ENCODE measurements around the gene LMX1A.

GRCh38 chr1:165375623-165376022, 19.1 kb upstream of the LMX1A start:
- TF ChIP-seq CTCF (conservative IDR thresholded peaks at IDR 0.05; ENCODE audit: low read depth, low read length) (no peak), EZH2 (IDR thresholded peaks at IDR 0.05; ENCODE audit: borderline replicate concordance, low read depth, low read length, poor library complexity, severe bottlenecking) (no peak)
